ENCODE data around the gene MMEL1.

GRCh38 chr1:2546515-2547209 is 86.2 kb downstream of the MMEL1 start:
- no peak for TF ChIP-seq EZH2 (optimal IDR thresholded peaks at IDR 0.05; ENCODE audit: low read depth, low read length)
- TF ChIP-seq CTCF (IDR thresholded peaks at IDR 0.05; ENCODE audit: low read length): no peak
